Fibroblast of lung (primary cell): ENCODE measurements around the gene SAP30BP.

ENCODE experiments used
- EZH2 ChIP-seq: IDR thresholded peaks from 2 replicates; pipeline ENCODE4 v1.5.1; 2012; ENCODE audit warnings: low read length, control low read depth, mild to moderate bottlenecking; ENCODE audit errors: missing control alignments
- TF ChIP-seq, protein P1 (sequence below), 2 donors: IDR thresholded peaks in 1 of 2; conservative IDR thresholded peaks in 1 of 2; 1 replicate in 1 of 2; 2 replicates in 1 of 2; pipeline ENCODE4 v1.5.1; 2011 to 2012; ENCODE audit warnings: low read length in 2 of 2, control low read depth in 1 of 2, inconsistent platforms in 1 of 2, low read depth in 1 of 2, mild to moderate bottlenecking in 1 of 2

DNA sequence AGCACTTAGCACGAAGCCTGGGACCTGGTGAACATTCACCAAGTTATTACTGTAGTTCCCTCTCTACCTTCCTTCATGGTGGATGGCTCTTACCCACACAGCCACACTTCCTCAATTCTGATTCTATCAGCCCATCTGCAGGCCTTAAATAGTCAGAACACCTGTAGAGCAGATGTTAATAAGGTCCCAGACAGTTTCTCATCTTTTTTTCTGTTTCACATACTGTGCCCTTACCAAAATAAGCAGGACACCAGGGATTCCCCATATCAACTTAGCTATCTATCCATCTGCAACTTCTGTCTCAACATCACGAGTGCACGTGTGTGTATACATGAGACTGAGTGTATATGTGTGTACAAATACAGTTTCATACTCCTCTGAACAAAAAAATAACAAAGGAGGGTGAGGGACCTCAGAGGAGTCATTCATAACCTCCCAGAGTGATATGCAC is 3.0 kb upstream of the SAP30BP start:
- TF ChIP-seq, protein P1, sequence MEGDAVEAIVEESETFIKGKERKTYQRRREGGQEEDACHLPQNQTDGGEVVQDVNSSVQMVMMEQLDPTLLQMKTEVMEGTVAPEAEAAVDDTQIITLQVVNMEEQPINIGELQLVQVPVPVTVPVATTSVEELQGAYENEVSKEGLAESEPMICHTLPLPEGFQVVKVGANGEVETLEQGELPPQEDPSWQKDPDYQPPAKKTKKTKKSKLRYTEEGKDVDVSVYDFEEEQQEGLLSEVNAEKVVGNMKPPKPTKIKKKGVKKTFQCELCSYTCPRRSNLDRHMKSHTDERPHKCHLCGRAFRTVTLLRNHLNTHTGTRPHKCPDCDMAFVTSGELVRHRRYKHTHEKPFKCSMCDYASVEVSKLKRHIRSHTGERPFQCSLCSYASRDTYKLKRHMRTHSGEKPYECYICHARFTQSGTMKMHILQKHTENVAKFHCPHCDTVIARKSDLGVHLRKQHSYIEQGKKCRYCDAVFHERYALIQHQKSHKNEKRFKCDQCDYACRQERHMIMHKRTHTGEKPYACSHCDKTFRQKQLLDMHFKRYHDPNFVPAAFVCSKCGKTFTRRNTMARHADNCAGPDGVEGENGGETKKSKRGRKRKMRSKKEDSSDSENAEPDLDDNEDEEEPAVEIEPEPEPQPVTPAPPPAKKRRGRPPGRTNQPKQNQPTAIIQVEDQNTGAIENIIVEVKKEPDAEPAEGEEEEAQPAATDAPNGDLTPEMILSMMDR (conservative IDR thresholded peaks at IDR 0.05 in 1 of 2, IDR thresholded peaks at IDR 0.05 in 1 of 2; ENCODE audit: low read depth in 1 of 2, low read length in 2 of 2): no peak
- no peak for TF ChIP-seq EZH2
